MM.1S (cell line): ENCODE results near the gene AK8.

ENCODE experiments used
- DNase-seq: peaks from one replicate; pipeline ENCODE4 v3.0.0-alpha.2; 2015
- H2AFZ ChIP-seq: fragments of 300-600 bp; sonication (generic); 2 replicates; pipeline ENCODE4 v1.6.0; 2016; ENCODE audit warnings: antibody characterized with exemption, low read length
- H3F3A ChIP-seq: fragments of 300-600 bp; sonication (generic); 2 replicates; pipeline ENCODE4 v1.6.1; 2016; ENCODE audit warnings: mild to moderate bottlenecking, antibody characterized with exemption, low read length, moderate library complexity, mixed read lengths; ENCODE audit not compliant: insufficient read depth
- H3K27ac ChIP-seq: fragments of 300-600 bp; sonication (generic); 2 replicates; pipeline ENCODE4 v1.5.1; 2016; ENCODE audit warnings: mild to moderate bottlenecking, low read length
- H3K27me3 ChIP-seq: fragments of 300-600 bp; sonication (generic); replicated peaks from 2 replicates; pipeline ENCODE4 v1.6.0; 2016; ENCODE audit warnings: low read length; ENCODE audit not compliant: insufficient read depth
- H3K36me3 ChIP-seq: fragments of 300-600 bp; sonication (generic); replicated peaks from 2 replicates; pipeline ENCODE4 v1.6.1; 2016; ENCODE audit warnings: mild to moderate bottlenecking, low read length, mixed read lengths; ENCODE audit not compliant: insufficient read depth
- H3K4me1 ChIP-seq: fragments of 300-600 bp; sonication (generic); 2 replicates; pipeline ENCODE4 v1.6.1; 2016; ENCODE audit warnings: low read length, mixed read lengths
- H3K4me2 ChIP-seq: fragments of 300-600 bp; sonication (generic); 2 replicates; pipeline ENCODE4 v1.6.0; 2016; ENCODE audit warnings: low read depth, low read length
- H3K4me3 ChIP-seq: fragments of 300-600 bp; sonication (generic); 2 replicates; pipeline ENCODE4 v1.5.1; 2016; ENCODE audit warnings: low read length, mixed read lengths
- H3K79me2 ChIP-seq: fragments of 300-600 bp; sonication (generic); 2 replicates; pipeline ENCODE4 v1.6.1; 2016; ENCODE audit warnings: mixed run types, low read length, mixed read lengths
- H3K9ac ChIP-seq: fragments of 300-600 bp; sonication (generic); 2 replicates; pipeline ENCODE4 v1.6.1; 2016; ENCODE audit warnings: low read length, mixed read lengths
- H3K9me2 ChIP-seq: fragments of 300-600 bp; sonication (generic); replicated peaks from 2 replicates; pipeline ENCODE4 v1.6.1; 2016; ENCODE audit warnings: mild to moderate bottlenecking, low read length, mixed read lengths; ENCODE audit not compliant: insufficient read depth
- H3K9me3 ChIP-seq: fragments of 300-600 bp; sonication (generic); replicated peaks from 2 replicates; pipeline ENCODE4 v1.6.1; 2016; ENCODE audit warnings: mild to moderate bottlenecking, low read length, mixed read lengths; ENCODE audit not compliant: insufficient read depth
- H4K20me1 ChIP-seq: fragments of 300-600 bp; sonication (generic); 2 replicates; pipeline ENCODE4 v1.6.1; 2016; ENCODE audit warnings: mild to moderate bottlenecking, low read length, moderate library complexity, mixed read lengths; ENCODE audit not compliant: insufficient read depth
- CTCF ChIP-seq: fragments of 300-600 bp; sonication (generic); IDR thresholded peaks from 2 replicates; pipeline ENCODE4 v1.5.1; 2016; ENCODE audit warnings: antibody characterized with exemption, low read length, mixed read lengths
- EZH2 ChIP-seq: fragments of 300-600 bp; sonication (generic); optimal IDR thresholded peaks from 2 replicates; pipeline ENCODE3; 2017; ENCODE audit warnings: low read depth, mild to moderate bottlenecking, antibody characterized with exemption, low read length, mixed read lengths
- EZH2phosphoT487 ChIP-seq: fragments of 300-600 bp; sonication (generic); IDR thresholded peaks from 2 replicates; pipeline ENCODE4 v1.6.1; 2018; ENCODE audit warnings: antibody characterized with exemption, low read length

Gene AK8

GRCh38 chr9:132750668-132751067, 127.4 kb downstream of the AK8 start:
- H3K79me2 ChIP-seq: no peaks in the 10 kb centered on the region
- no peak overlapping the region for H3K4me2 ChIP-seq
- H3K4me3 ChIP-seq: no peak overlapping the region

GRCh38 chr9:132749306-132749705, 128.8 kb downstream of the AK8 start:
- no peak overlapping the region for H3K27ac ChIP-seq

More at GRCh38 chr9:132750668-132751067, 127.4 kb downstream of the AK8 start:
- no peaks in the 10 kb centered on the region for H3K9me2 ChIP-seq
- no peak overlapping the region for H3K27ac ChIP-seq
- no peaks in the 10 kb centered on the region for H3K36me3 ChIP-seq
- no peak overlapping the region for H2AFZ ChIP-seq
- H3K9ac ChIP-seq: no peak overlapping the region
- peaks cover 91% of the 10 kb centered on the region for H3K27me3 ChIP-seq
- TF ChIP-seq CTCF: no peak
- TF ChIP-seq EZH2phosphoT487: no peak
- no peak for TF ChIP-seq EZH2
- no peaks in the 10 kb centered on the region for H4K20me1 ChIP-seq
- H3K4me1 ChIP-seq: no peaks in the 10 kb centered on the region
- no peak for DNase-seq
- no peaks in the 10 kb centered on the region for H3F3A ChIP-seq
- H3K9me3 ChIP-seq: no peaks in the 10 kb centered on the region

GRCh38 chr9:132748450-132748849, 129.6 kb downstream of the AK8 start:
- H4K20me1 ChIP-seq: no peaks in the 10 kb centered on the region
- no peak overlapping the region for H3K4me3 ChIP-seq
- H3K79me2 ChIP-seq: no peaks in the 10 kb centered on the region
- H3K9me3 ChIP-seq: no peaks in the 10 kb centered on the region
- H3K9me2 ChIP-seq: no peaks in the 10 kb centered on the region
- no peaks in the 10 kb centered on the region for H3F3A ChIP-seq
- peaks cover 91% of the 10 kb centered on the region for H3K27me3 ChIP-seq
- no peak for DNase-seq
- H3K4me1 ChIP-seq: no peaks in the 10 kb centered on the region
- TF ChIP-seq CTCF (no peak), EZH2 (no peak), EZH2phosphoT487 (no peak)
- H3K27ac ChIP-seq: no peak overlapping the region
- no peak overlapping the region for H3K9ac ChIP-seq
- H3K36me3 ChIP-seq: no peaks in the 10 kb centered on the region
- H3K4me2 ChIP-seq: no peak overlapping the region
- no peak overlapping the region for H2AFZ ChIP-seq

More at GRCh38 chr9:132749306-132749705, 128.8 kb downstream of the AK8 start:
- no peaks in the 10 kb centered on the region for H4K20me1 ChIP-seq
- no peaks in the 10 kb centered on the region for H3K79me2 ChIP-seq
- H3K4me3 ChIP-seq: no peak overlapping the region
- no peaks in the 10 kb centered on the region for H3F3A ChIP-seq
- H3K36me3 ChIP-seq: no peaks in the 10 kb centered on the region
- no peak for DNase-seq
- no peak overlapping the region for H2AFZ ChIP-seq
- H3K9ac ChIP-seq: no peak overlapping the region
- no peaks in the 10 kb centered on the region for H3K9me2 ChIP-seq
- no peak overlapping the region for H3K4me2 ChIP-seq
- TF ChIP-seq EZH2 (no peak), EZH2phosphoT487 (no peak), CTCF (no peak)
- peaks cover 91% of the 10 kb centered on the region for H3K27me3 ChIP-seq
- no peaks in the 10 kb centered on the region for H3K9me3 ChIP-seq
- H3K4me1 ChIP-seq: no peaks in the 10 kb centered on the region
